Measurements from ENCODE around the gene CRTAC1.

Gene CRTAC1

GRCh38 chr10:97821308-97822038, 208.9 kb downstream of the CRTAC1 start:
- ChIA-PET POLR2A (no interaction called here), CTCF (interaction anchor here (1.4 to 1.9 kb wide), 2 partner anchors 14 to 20 kb away, joined by 3 to 5 read pairs; no protein-coding TSS in a partner anchor)
- H3K4me3 ChIP-seq (ENCODE audit: control insufficient read depth in 1 of 7, extremely low read depth in 1 of 7, insufficient read depth in 4 of 7, low read depth in 2 of 7, low read length in 6 of 7): no peak overlapping the region
- no peak for DNase-seq
- peaks cover 0 to 28% (median 8%) of the 10 kb centered on the region in 5 experiments for H3K27me3 ChIP-seq (replicated peaks in 2 of 5; ENCODE audit: control insufficient read depth in 4 of 5, insufficient read depth in 5 of 5, low read length in 4 of 5)
- 77% methylated on average over 3 of the region's 9 CpGs for WGBS (ENCODE audit: insufficient coverage)
- no peaks in the 10 kb centered on the region for H3K4me1 ChIP-seq (ENCODE audit: control extremely low read depth in 1 of 4, control insufficient read depth in 4 of 4, insufficient read depth in 4 of 4, low read length in 3 of 4)
- H3K9me3 ChIP-seq (ENCODE audit: control extremely low read depth in 1 of 5, control insufficient read depth in 4 of 5, insufficient read depth in 2 of 5, low read depth in 1 of 5, low read length in 4 of 5): no peaks in the 10 kb centered on the region
- no peaks in the 10 kb centered on the region for H3K36me3 ChIP-seq (ENCODE audit: control insufficient read depth in 4 of 4, insufficient read depth in 4 of 4, low read length in 3 of 4)
- no peak overlapping the region for H3K27ac ChIP-seq (ENCODE audit: insufficient read depth in 1 of 2, low read depth in 1 of 2, low read length in 2 of 2, poor library complexity in 1 of 2, severe bottlenecking in 2 of 2)

GRCh38 chr10:97820096-97820704, 210.2 kb downstream of the CRTAC1 start:
- Histone ChIP-seq H3K4me3 (ENCODE audit: control insufficient read depth in 1 of 7, extremely low read depth in 1 of 7, insufficient read depth in 4 of 7, low read depth in 2 of 7, low read length in 6 of 7) (no peak overlapping the region), H3K4me1 (ENCODE audit: control extremely low read depth in 1 of 4, control insufficient read depth in 4 of 4, insufficient read depth in 4 of 4, low read length in 3 of 4) (no peaks in the 10 kb centered on the region), H3K27me3 (replicated peaks in 2 of 5; ENCODE audit: control insufficient read depth in 4 of 5, insufficient read depth in 5 of 5, low read length in 4 of 5) (peaks cover 0 to 31% (median 8%) of the 10 kb centered on the region in 5 experiments), H3K36me3 (ENCODE audit: control insufficient read depth in 4 of 4, insufficient read depth in 4 of 4, low read length in 3 of 4) (no peaks in the 10 kb centered on the region), H3K9me3 (ENCODE audit: control extremely low read depth in 1 of 5, control insufficient read depth in 4 of 5, insufficient read depth in 2 of 5, low read depth in 1 of 5, low read length in 4 of 5) (no peaks in the 10 kb centered on the region), H3K27ac (ENCODE audit: insufficient read depth in 1 of 2, low read depth in 1 of 2, low read length in 2 of 2, poor library complexity in 1 of 2, severe bottlenecking in 2 of 2) (no peak overlapping the region)
- DNase-seq: no peak
- CTCF ChIA-PET: interaction anchor here (1.4 to 1.9 kb wide), 2 partner anchors 13 to 19 kb away, joined by 3 to 5 read pairs; no protein-coding TSS in a partner anchor
- WGBS (ENCODE audit: insufficient coverage): 100% methylated on average over 2 of the region's 8 CpGs
- POLR2A ChIA-PET: no interaction called here

- Histone ChIP-seq H3K9me3 (ENCODE audit: control extremely low read depth in 1 of 5, control insufficient read depth in 4 of 5, insufficient read depth in 2 of 5, low read depth in 1 of 5, low read length in 4 of 5) (no peaks in the 10 kb centered on the region), H3K36me3 (ENCODE audit: control insufficient read depth in 4 of 4, insufficient read depth in 4 of 4, low read length in 3 of 4) (no peaks in the 10 kb centered on the region), H3K27ac (ENCODE audit: insufficient read depth in 1 of 2, low read depth in 1 of 2, low read length in 2 of 2, poor library complexity in 1 of 2, severe bottlenecking in 2 of 2) (no peak overlapping the region), H3K27me3 (replicated peaks in 2 of 5; ENCODE audit: control insufficient read depth in 4 of 5, insufficient read depth in 5 of 5, low read length in 4 of 5) (peaks cover 0 to 31% (median 8%) of the 10 kb centered on the region in 5 experiments), H3K4me3 (ENCODE audit: control insufficient read depth in 1 of 7, extremely low read depth in 1 of 7, insufficient read depth in 4 of 7, low read depth in 2 of 7, low read length in 6 of 7) (no peak overlapping the region), H3K4me1 (ENCODE audit: control extremely low read depth in 1 of 4, control insufficient read depth in 4 of 4, insufficient read depth in 4 of 4, low read length in 3 of 4) (no peaks in the 10 kb centered on the region)
- ChIA-PET CTCF (interaction anchor here (1.2 kb wide), 1 partner anchor 26 kb away, joined by 3 read pairs; no protein-coding TSS in a partner anchor), POLR2A (no interaction called here)
- DNase-seq: no peak
Observed at GRCh38 chr10:97818572-97818971, 211.8 kb downstream of the CRTAC1 start.

- CTCF ChIA-PET: no interaction called here
- no peak overlapping the region for H3K27ac ChIP-seq (ENCODE audit: insufficient read depth in 1 of 2, low read depth in 1 of 2, low read length in 2 of 2, poor library complexity in 1 of 2, severe bottlenecking in 2 of 2)
- DNase-seq: no peak
- H3K4me3 ChIP-seq (ENCODE audit: control insufficient read depth in 1 of 7, extremely low read depth in 1 of 7, insufficient read depth in 4 of 7, low read depth in 2 of 7, low read length in 6 of 7): no peak overlapping the region
- POLR2A ChIA-PET: no interaction called here
- H3K4me1 ChIP-seq (ENCODE audit: control extremely low read depth in 1 of 4, control insufficient read depth in 4 of 4, insufficient read depth in 4 of 4, low read length in 3 of 4): no peaks in the 10 kb centered on the region
- H3K27me3 ChIP-seq (replicated peaks in 2 of 5; ENCODE audit: control insufficient read depth in 4 of 5, insufficient read depth in 5 of 5, low read length in 4 of 5): peaks cover 0 to 29% (median 9%) of the 10 kb centered on the region in 5 experiments
- H3K36me3 ChIP-seq (ENCODE audit: control insufficient read depth in 4 of 4, insufficient read depth in 4 of 4, low read length in 3 of 4): no peaks in the 10 kb centered on the region
- 89% methylated on average over 4 of the region's 4 CpGs for WGBS (ENCODE audit: insufficient coverage)
- no peaks in the 10 kb centered on the region for H3K9me3 ChIP-seq (ENCODE audit: control extremely low read depth in 1 of 5, control insufficient read depth in 4 of 5, insufficient read depth in 2 of 5, low read depth in 1 of 5, low read length in 4 of 5)
Observed at GRCh38 chr10:97816609-97817008, 213.8 kb downstream of the CRTAC1 start.
